Gastroesophageal sphincter (tissue), 3 donors: ENCODE measurements around the gene MAGEF1.

Experiments
- EP300 ChIP-seq: sonication (generic); formaldehyde crosslinking; IDR thresholded peaks from one replicate; pipeline ENCODE4 v1.6.1; 2017; ENCODE audit warnings: antibody characterized with exemption, mild to moderate bottlenecking
- POLR2A ChIP-seq, 2 donors: fragments of 450-650 bp; IDR thresholded peaks; one replicate each; pipeline ENCODE4 v1.6.1; 2017; ENCODE audit warnings: antibody characterized with exemption in 2 of 2, mild to moderate bottlenecking in 2 of 2, moderate library complexity in 1 of 2
- POLR2AphosphoS5 ChIP-seq: sonication (generic); formaldehyde crosslinking; IDR thresholded peaks from one replicate; pipeline ENCODE4 v1.6.1; 2017; ENCODE audit warnings: antibody characterized with exemption
- TF ChIP-seq, protein P1 (sequence below), 4 experiments: fragments of 200-600 bp in 2 of 4; fragments of 450-650 bp in 2 of 4; sonication (generic) in 1 of 4; IDR thresholded peaks; one replicate each; pipeline ENCODE4 v1.5.1; 2017 to 2019; ENCODE audit warnings: antibody characterized with exemption in 4 of 4, mild to moderate bottlenecking in 2 of 4, moderate library complexity in 2 of 4

DNA sequence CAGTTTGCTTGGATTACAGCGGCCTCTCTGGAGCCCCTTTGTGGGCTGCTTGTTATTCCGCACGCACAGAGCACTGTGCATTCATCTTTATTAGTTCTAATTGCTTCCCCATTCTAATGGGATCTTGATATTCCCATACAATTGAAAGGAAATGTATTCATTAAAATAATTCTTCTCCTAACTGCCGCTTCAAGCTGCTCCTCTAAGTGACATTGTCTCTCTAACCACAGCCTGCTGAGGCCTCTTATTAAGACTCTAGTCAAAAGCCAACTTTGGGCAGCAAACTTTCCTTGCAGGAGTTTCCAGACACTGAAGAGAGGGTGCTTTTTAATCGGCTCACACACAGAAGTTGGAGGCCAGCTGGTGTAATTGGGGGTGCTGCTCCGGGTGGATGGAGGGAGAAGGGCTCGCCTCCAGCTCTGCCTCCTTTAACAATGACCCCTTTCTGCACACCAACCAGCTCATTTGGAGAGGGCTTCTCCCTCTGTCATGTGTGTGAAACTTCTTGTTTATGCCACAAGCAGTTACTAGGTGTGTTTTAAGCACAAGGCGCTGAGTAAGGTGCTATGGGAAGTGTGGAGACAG is 5.6 kb upstream of the MAGEF1 start:
- TF ChIP-seq EP300, result no peak
- TF ChIP-seq POLR2A (IDR thresholded peaks at IDR 0.05), result no peak
- TF ChIP-seq, protein P1, sequence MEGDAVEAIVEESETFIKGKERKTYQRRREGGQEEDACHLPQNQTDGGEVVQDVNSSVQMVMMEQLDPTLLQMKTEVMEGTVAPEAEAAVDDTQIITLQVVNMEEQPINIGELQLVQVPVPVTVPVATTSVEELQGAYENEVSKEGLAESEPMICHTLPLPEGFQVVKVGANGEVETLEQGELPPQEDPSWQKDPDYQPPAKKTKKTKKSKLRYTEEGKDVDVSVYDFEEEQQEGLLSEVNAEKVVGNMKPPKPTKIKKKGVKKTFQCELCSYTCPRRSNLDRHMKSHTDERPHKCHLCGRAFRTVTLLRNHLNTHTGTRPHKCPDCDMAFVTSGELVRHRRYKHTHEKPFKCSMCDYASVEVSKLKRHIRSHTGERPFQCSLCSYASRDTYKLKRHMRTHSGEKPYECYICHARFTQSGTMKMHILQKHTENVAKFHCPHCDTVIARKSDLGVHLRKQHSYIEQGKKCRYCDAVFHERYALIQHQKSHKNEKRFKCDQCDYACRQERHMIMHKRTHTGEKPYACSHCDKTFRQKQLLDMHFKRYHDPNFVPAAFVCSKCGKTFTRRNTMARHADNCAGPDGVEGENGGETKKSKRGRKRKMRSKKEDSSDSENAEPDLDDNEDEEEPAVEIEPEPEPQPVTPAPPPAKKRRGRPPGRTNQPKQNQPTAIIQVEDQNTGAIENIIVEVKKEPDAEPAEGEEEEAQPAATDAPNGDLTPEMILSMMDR (IDR thresholded peaks at IDR 0.05), result no peak
- no peak for TF ChIP-seq POLR2AphosphoS5
